HCT116 (cell line): ENCODE measurements around the gene AK3.

Source experiments
- CEBPB ChIP-seq: IDR thresholded peaks from 2 replicates; pipeline ENCODE4 v1.6.1; 2012; ENCODE audit warnings: low read depth
- EZH2 ChIP-seq: fragments of 200-600 bp; sonication (generic); IDR thresholded peaks from 2 replicates; pipeline ENCODE4 v1.6.1; 2017; ENCODE audit warnings: antibody characterized with exemption, mixed run types
- FOSL1 ChIP-seq: IDR thresholded peaks from 2 replicates; pipeline ENCODE4 v1.6.1; 2012; ENCODE audit warnings: low read depth
- JUND ChIP-seq: IDR thresholded peaks from 2 replicates; pipeline ENCODE4 v1.6.1; 2012
- POLR2A ChIP-seq: IDR thresholded peaks from 2 replicates; pipeline ENCODE4 v1.7.0; 2011; ENCODE audit warnings: borderline replicate concordance; ENCODE audit not compliant: insufficient read depth, insufficient read length; ENCODE audit errors: extremely low read depth
- POLR2AphosphoS5 ChIP-seq: IDR thresholded peaks from 2 replicates; pipeline ENCODE4 v1.6.1; 2011; ENCODE audit warnings: mild to moderate bottlenecking, low read depth, low read length, moderate library complexity
- RAD21 ChIP-seq: IDR thresholded peaks from 2 replicates; pipeline ENCODE4 v1.6.1; 2012; ENCODE audit warnings: low read depth, mild to moderate bottlenecking
- SIN3A ChIP-seq: IDR thresholded peaks from 2 replicates; pipeline ENCODE4 v1.6.1; 2012; ENCODE audit warnings: low read depth
- ZFX ChIP-seq: fragments of 450-650 bp; IDR thresholded peaks from 2 replicates; pipeline ENCODE4 v1.6.1; 2017
- ZNF274 ChIP-seq: fragments of 200-500 bp; sonication (Bioruptor generic); IDR thresholded peaks from 2 replicates; pipeline ENCODE4 v1.6.1; 2014; ENCODE audit warnings: mild to moderate bottlenecking, low read depth, low read length, inconsistent platforms
- TF ChIP-seq, protein P1 (sequence below), 3 experiments: fragments of 200-600 bp in 1 of 3; sonication (generic) in 1 of 3; IDR thresholded peaks in 2 of 3; conservative IDR thresholded peaks in 1 of 3; 2 replicates each; pipeline ENCODE4 v1.5.1; 2012 to 2017; ENCODE audit warnings: low read depth in 2 of 3, low read length in 2 of 3, antibody characterized with exemption in 1 of 3, borderline replicate concordance in 1 of 3, control low read depth in 1 of 3, mild to moderate bottlenecking in 1 of 3, mixed read lengths in 1 of 3, mixed run types in 1 of 3, moderate library complexity in 1 of 3; ENCODE audit not compliant: insufficient read depth in 1 of 3
- TF ChIP-seq, protein P2 (sequence below): IDR thresholded peaks from 2 replicates; pipeline ENCODE4 v1.6.1; 2012; ENCODE audit warnings: low read depth
- TF ChIP-seq, protein P3 (sequence below): IDR thresholded peaks from 2 replicates; pipeline ENCODE4 v1.6.1; 2012

DNA sequence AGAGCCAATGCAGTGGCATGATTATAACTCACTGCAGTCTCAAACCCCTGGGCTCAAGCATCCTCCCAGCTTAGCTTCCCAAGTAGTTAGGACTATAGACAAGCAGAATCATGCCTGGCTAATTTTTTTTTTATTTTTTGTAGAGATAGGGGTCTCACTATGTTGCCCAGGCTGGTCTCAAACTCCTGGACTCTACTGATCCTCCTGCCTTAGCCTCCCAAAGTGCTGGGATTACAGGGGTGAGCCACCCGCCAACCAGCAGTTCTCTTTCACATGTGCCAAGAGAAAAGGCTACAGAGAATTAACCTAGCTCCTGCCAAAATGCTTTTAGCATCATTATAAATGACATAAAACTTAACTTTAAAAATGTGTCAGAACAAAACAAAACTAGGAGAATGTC is 8.1 kb downstream of the AK3 start:
- TF ChIP-seq, protein P1, sequence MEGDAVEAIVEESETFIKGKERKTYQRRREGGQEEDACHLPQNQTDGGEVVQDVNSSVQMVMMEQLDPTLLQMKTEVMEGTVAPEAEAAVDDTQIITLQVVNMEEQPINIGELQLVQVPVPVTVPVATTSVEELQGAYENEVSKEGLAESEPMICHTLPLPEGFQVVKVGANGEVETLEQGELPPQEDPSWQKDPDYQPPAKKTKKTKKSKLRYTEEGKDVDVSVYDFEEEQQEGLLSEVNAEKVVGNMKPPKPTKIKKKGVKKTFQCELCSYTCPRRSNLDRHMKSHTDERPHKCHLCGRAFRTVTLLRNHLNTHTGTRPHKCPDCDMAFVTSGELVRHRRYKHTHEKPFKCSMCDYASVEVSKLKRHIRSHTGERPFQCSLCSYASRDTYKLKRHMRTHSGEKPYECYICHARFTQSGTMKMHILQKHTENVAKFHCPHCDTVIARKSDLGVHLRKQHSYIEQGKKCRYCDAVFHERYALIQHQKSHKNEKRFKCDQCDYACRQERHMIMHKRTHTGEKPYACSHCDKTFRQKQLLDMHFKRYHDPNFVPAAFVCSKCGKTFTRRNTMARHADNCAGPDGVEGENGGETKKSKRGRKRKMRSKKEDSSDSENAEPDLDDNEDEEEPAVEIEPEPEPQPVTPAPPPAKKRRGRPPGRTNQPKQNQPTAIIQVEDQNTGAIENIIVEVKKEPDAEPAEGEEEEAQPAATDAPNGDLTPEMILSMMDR (IDR thresholded peaks at IDR 0.05 in 2 of 3, conservative IDR thresholded peaks at IDR 0.05 in 1 of 3; ENCODE audit: borderline replicate concordance in 1 of 3, insufficient read depth in 1 of 3, low read depth in 2 of 3, low read length in 2 of 3): no peak
- no peak for TF ChIP-seq POLR2AphosphoS5
- TF ChIP-seq POLR2A: no peak
- TF ChIP-seq JUND: no peak
- no peak for TF ChIP-seq ZFX
- TF ChIP-seq, protein P2, sequence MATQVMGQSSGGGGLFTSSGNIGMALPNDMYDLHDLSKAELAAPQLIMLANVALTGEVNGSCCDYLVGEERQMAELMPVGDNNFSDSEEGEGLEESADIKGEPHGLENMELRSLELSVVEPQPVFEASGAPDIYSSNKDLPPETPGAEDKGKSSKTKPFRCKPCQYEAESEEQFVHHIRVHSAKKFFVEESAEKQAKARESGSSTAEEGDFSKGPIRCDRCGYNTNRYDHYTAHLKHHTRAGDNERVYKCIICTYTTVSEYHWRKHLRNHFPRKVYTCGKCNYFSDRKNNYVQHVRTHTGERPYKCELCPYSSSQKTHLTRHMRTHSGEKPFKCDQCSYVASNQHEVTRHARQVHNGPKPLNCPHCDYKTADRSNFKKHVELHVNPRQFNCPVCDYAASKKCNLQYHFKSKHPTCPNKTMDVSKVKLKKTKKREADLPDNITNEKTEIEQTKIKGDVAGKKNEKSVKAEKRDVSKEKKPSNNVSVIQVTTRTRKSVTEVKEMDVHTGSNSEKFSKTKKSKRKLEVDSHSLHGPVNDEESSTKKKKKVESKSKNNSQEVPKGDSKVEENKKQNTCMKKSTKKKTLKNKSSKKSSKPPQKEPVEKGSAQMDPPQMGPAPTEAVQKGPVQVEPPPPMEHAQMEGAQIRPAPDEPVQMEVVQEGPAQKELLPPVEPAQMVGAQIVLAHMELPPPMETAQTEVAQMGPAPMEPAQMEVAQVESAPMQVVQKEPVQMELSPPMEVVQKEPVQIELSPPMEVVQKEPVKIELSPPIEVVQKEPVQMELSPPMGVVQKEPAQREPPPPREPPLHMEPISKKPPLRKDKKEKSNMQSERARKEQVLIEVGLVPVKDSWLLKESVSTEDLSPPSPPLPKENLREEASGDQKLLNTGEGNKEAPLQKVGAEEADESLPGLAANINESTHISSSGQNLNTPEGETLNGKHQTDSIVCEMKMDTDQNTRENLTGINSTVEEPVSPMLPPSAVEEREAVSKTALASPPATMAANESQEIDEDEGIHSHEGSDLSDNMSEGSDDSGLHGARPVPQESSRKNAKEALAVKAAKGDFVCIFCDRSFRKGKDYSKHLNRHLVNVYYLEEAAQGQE: no peak
- TF ChIP-seq CEBPB: no peak
- TF ChIP-seq FOSL1: no peak
- TF ChIP-seq ZNF274: no peak
- no peak for TF ChIP-seq RAD21
- no peak for TF ChIP-seq SIN3A
- TF ChIP-seq, protein P3, sequence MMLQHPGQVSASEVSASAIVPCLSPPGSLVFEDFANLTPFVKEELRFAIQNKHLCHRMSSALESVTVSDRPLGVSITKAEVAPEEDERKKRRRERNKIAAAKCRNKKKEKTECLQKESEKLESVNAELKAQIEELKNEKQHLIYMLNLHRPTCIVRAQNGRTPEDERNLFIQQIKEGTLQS: no peak
- TF ChIP-seq EZH2: no peak
